Left renal cortex interstitium (tissue), 4 donors: ENCODE results near the gene SASS6. TPM values are rescaled to one million over a fixed set of nuclear protein-coding genes. Genes with fewer than 3 reads are reported as not detected.

Experiments used
- DNase-seq, 4 donors: peaks; one replicate each; pipeline ENCODE4 v3.0.0-alpha.2; 2013; ENCODE audit warnings: low read depth in 4 of 4, low spot score in 2 of 4, missing footprints in 1 of 4
- polyA plus RNA-seq, 4 donors: library from polyadenylated mRNA; unstranded; fragments of 120-200 nt; gene quantifications; one replicate each; pipeline ENCODE4 v1.2.1, GENCODE V29; 2013; ENCODE audit not compliant: insufficient read length in 4 of 4

The SASS6 gene
- polyA plus RNA-seq, 4 donors: 8.1 to 10.5 (median 8.2) TPM

DNA sequence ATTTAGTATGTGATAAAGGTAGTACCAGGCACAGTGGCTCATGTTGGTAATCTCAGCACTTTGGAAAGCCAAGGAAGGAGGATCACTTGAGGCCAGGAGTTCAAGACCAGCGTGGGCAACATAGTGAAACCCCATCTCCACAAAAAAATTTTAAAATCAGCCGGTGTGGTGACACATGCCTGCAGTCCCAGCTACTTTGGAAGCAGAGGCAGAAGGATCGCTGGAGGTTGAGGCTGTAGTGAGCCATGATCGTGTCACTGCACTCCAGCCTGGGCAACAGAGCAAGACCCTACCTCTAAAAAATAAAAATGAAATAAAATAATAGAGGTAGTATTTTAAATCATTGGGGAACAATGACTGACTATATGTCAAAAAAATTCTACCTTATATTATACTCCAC, 17.2 kb downstream of the SASS6 start:
- no peak for DNase-seq

DNA sequence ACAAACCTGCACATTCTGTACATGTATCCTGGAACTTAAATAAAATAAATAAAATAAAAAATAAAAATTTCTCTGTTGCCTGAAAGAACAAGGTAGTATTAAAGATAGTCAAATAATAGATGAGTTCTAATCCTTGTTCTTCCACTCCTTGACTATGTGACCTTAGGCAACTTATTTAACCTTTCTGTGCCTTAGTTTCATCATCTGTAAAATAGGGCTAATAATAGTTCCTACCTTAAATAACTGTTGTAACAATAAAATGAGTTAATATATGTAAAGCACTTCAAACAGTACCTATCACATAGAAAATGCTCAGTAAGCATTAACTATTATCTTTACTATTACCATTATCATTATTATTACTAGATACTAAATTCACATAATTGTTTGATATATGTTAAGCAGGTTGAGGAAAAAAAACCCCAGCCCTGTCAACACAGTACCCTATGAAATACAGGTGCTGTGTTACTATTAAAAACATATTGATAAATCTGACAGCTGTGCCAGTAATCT, 23.1 kb downstream of the SASS6 start:
- no peak for DNase-seq

DNA sequence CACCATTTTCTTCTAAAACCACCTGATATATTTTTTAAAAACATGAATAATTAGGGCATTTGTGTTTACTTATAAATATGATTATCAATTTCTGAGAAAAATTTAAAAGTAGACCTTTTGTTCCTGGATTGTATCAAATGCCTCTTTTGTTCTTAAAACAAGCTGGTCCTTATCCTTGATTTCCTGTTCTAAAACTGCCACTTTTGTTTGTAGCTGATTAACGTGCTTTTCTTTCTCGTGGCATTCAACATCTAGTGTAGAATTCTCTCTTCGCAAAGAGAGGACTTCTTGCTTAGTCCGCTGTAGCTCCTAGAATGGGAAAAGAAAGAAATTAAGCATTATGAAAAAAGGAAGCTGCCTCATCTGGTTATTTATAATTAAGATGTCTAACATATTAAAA, 25.0 kb downstream of the SASS6 start:
- DNase-seq: no peak

DNA sequence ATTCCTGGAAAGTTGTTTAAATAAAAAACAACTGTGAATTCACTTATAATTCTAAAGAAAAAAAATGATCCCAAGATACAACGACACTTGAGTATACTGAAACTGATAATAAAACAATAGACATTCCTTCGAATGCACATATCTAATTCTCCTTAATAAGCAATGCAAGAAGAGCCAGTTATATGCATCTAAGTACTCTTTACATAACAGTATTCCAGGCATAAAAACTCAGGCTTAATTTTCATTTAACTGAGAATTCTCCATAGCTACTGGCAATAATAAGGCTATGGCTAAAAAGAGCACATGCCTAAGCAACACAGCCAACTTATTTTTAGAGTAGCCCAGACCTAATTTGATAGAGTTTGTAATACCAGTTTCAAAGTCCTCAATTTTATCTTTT, 31.2 kb downstream of the SASS6 start:
- no peak for DNase-seq

DNA sequence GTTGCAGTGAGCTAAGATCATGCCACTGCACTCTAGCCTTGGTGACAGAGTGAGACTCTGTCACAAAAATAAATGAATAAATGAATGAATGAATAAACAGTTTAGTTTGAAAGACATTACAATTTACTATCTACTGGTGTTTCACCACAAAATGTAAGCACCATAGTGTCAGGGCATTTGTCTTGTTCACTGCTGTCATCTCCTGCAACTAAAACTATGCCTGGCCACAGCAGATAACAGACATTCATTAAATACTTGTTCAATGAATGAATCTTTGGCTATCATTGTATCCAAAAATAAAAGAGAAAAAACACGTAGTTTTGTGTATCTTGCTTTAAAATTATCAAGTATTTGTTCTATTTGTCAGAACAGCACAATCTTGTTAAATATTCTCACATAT, 32.5 kb downstream of the SASS6 start:
- DNase-seq: no peak

DNA sequence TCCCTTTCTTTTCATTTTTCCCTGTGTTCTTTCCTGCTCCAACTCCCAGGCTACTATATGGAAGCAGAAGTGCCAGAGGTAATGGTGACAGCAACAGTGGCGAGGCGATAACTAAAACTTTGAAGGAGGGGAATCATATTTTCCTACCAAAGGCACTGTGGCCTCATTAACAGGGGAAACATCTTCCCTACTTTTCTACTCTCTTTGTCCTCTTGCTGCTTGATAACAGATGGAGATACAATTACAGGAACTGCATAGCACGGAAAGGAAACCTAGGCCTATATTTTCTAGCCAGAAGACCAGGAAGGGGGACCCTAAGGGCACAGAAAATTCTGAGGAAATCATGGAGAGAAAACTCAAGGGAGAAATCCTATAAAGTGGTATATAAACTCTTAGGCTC, 42.3 kb downstream of the SASS6 start:
- DNase-seq: no peak

DNA sequence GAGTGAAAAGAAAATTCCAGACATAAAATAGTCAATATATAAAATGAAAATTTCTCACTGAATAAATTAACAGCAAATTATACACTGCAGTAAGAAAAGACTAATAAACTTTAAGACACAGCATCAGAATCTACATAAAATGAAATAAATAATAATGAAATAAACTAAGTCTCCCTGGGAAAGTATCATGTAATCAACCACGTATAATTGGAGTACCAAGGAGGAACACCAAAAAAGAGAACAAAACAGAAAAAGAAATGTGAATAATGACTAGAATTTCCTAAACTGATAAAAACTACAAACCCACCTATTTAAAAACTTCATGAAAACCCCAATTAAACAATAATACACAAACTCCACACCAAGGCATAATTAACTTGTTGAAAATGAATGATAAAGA, 43.6 kb downstream of the SASS6 start:
- no peak for DNase-seq

DNA sequence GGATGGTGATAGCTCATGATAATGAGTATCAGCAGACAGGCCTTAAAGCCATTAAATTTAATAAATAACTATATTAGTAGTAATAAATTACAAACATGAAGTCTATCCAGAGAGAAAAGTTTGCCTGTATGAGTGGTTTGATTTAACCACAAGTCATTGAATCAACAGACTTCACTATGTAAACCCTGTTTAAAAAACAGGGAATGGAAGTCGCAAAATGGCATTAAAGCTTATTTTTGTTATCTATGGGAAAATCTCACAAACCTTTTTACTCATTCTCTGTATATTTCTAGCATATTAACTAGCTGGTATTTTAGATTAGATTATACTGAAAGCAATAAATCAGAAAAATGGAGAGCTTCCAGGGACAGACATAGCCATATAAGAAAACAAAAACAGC, 45.3 kb downstream of the SASS6 start:
- no peak for DNase-seq

DNA sequence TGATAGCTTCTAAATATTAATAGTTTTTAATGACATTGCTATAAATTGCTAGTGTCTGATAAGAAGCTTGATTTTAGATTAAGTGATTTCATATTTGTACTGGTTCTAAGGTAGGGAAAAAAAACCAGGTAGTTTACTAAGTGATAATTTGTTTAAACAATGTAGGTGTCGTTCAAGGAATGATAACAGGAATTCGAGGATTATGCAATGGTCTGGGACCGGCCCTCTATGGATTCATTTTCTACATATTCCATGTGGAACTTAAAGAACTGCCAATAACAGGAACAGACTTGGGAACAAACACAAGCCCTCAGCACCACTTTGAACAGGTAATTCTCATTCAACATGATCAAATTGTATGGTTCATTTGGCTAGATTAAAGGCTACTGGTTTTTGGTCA, 52.4 kb downstream of the SASS6 start:
- DNase-seq: no peak

DNA sequence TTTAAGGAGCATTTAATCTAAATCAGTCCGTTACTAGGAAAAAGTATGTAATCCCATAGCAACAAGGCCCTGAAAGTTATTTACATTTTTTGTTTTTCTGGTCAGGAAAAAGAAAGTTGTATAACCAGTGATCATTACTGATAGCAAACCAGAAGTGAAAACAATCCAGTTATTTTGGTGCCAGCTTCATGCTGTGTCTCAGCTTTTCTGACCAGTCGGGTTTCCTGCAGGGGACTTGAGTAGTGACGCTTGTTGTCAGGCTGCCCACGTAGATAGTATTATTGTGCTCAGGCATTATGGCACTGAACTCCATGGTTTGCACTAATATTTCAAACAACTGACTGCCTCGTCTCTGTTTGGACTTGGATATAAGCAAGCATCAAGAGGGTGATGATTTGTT, 55.2 kb downstream of the SASS6 start:
- DNase-seq: no peak

DNA sequence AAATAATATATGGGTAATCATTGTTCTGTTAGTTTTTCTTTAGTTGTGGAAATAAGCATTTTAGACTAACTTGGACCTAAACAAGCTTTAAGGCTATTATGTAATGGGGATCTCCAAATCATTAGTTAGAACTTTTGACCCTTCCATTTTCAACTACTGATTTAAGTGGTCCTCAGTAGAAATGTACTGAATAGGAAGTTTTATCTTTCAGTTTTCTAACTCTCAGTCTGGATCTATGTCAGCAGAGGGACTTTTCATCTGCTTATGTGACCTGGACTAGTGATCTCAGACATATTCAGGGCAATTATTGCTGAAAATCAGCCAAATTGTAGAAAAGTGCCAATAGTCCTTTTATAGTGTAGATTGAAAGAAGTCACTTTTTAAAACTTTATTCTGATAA, 56.0 kb downstream of the SASS6 start:
- no peak for DNase-seq

DNA sequence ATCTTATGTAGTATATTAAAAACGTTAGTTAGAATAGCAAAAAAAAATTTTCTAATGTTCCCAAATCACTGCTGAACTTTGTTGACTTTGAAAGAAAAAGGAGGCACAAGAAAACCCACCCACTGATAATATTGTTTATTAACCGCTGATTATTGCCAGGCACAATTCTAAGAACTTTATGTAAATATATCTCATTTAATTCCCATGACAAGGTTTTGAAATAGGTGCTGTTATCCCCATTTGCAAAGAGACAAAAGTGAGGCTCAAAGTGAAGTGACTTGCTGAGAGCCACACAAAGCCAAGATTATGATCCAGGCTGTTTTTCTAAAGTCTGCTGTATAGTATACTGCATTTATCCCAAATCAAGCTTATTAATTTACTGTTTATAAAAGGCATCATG, 56.4 kb downstream of the SASS6 start:
- no peak for DNase-seq

DNA sequence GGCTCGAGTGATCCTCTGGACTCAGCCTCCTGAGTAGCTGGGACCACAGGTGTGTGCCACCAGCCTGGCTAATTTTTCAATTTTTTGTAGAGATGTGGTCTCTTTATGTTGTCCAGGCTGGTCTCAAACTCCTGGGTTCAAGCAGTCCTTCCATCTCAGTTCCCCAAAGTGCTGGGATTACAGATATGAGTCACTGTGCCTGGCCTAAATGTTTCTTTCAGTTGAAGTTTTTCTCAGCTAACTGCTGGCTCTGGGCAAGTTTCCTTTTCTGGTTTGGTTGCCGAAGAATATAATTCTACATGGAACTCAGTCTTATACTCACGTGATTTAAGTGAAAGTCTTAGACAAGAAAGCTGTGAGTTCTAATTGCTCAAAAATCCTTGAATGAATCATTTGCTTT, 57.0 kb downstream of the SASS6 start:
- no peak for DNase-seq

DNA sequence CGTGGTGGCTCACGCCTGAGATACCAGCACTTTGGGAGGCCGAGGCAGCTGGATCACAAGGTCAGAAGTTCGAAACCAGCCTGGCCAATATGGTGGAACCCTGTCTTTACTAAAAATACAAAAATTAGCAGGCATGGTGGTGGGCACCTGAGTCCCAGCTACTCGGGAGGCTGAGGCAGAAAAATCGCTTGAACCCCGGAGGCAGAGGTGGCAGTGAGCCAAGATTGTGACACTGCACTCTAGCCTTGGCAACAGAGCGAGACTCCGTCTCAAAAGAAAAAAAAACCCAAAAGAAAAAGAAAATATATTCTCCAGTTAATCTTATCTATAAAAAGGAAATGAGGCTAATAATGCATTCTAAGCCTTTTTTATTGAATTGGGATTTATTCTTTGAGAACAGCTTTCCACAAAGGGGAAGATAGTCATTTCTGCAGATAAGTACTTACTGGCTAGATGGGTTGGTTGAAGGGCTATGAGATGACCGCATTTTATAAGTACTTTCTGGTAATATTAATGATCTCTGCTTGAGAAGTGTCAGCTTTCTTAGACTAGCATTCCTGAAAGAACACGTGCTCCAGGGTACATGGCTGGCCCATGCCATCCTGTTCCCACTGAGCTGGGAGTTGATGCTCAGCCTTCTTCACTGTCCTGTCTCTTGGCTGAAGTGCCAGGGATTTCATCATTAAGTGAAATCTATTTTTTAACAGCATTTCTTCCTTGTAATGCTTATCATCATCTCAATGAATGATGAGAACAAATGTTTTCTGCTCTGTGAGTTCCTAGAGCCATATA, 57.9 kb downstream of the SASS6 start:
- DNase-seq: no peak

DNA sequence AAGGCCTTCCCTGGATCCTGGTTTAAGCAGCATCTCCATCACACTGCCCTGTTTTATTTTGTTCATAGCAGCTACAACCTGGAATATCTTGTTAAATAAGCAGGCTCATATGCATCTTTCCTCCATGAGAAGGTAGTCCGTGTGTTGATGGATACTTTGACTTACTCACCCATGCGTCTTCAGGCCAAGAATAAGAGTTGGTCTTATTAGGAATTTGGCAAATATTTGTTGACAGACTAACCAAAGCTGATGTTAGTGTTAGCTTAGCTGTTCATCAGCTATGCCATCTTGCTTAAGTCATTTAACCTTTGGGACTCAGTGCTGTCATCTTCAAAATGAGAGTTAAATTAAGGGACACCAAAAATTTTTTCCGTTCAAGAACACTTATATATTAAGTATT, 59.2 kb downstream of the SASS6 start:
- no peak for DNase-seq

DNA sequence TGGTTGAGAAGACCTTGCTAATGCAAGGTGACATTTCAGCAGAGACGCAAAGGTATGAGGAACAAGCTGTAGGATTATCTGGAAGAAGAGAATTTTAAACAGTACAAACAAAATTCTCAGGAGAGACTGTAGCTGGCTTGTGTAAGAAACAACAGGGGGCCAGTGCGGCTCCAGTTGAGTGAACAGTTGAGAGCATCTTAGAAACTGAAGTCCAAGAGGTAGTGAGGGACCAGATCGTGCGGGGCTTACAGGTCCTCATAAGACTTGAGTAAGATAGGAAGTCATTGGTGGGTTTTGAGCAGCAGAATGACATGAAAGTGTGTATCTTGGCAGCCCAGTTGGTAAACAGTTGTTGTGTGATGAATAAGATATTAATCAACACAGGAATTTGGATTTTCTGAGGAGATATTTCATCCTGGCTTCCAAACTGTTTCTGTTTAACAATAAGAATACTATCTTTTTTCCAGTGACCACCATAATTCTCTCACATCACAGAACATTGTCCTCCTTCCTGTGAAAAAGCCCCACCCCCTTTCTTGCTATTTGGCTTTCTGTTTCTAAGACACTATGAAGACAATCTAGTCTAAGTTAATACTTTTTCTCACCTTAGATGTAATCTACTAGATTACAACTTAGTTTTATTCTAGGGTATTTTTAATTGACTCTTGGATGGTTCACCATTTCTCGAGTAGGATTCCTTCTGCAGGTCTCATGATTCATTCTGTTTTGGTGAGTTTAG, 62.4 kb downstream of the SASS6 start:
- DNase-seq: no peak

DNA sequence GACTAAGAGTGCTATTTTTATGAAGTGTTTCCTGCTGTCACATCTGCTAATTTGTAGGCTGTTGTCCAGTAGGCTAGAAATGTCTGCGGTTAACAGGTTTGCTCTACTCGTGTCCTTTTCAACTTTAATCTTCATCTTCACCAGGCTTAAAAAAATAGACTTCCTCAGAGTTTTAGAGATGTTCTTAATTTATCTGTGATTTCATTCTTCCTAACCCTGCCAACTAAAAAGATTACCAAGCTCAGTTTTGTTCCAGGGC, 66.8 kb downstream of the SASS6 start:
- no peak for DNase-seq

DNA sequence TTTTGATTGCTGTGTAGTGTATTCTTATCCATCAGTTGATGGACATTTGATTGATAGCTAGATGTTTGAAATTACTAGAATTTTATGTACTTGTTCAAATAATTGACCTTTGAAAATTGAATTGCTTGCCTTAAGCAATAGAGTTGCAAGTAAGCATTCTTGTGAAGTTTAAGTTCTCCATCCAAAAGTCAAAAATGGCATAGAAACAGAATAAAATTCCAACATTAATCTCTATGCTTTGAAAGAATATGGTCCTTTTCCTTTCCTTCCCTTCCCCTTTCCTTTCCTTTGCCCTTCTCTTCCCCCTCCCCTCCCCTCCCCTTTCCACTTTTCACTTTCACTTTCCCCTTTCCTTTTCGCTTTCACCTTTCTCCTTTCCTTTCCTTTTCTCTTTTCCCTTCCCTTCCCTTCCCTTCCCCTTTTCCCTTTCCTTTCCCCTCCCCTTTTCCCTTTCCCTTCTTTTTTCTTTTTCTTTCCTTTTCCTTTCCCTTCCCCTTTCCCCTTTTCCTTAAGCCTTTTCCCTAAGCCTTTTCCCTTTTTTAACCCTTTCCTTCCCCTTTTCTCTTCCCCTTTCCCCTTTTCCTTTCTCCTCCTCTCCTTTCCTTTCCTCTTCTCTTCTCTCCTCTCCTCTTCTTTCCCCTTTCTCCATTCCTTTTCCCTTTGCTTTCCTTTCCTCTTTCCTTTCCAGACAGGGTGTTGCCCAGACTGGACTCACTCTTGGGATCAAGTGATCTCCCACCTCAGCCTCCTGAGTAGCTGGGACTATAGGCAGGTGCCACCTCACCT, 67.4 kb downstream of the SASS6 start:
- no peak for DNase-seq

DNA sequence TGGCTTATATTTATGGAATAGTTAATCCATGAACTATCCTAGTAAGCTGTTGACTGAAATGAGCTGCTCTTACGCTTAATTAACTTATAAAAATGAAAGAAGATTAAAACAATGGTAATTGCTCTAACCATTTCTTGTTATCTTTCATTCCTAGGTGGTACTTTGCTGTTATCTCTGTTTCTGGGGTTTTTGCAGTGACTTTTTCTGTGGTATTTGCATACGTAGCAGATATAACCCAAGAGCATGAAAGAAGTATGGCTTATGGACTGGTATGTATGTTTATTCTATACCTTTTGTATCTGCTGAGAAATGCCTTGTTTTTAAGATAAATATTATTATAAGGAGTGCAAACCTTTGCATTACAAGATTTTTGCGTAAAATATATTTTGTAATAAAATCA, 71.0 kb downstream of the SASS6 start:
- DNase-seq: no peak

DNA sequence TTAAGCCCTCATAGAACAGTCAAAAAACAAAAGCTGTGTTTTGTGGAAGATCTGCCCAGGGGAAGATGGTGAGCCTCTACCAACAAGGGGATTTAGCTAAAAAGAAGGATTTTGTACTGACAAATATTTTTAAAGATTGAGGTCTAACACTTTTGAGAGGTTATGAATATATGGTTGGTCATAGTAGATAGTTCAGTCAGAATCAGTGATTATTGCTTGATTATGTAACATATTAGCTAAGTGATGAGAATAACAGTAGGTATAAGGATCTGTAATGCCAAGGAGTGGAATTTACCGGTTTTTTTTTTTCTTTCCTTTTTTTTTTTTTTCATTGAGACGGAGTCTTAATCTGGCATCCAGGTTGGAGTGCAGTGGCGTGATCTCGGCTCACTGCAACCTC, 79.0 kb downstream of the SASS6 start:
- no peak for DNase-seq

DNA sequence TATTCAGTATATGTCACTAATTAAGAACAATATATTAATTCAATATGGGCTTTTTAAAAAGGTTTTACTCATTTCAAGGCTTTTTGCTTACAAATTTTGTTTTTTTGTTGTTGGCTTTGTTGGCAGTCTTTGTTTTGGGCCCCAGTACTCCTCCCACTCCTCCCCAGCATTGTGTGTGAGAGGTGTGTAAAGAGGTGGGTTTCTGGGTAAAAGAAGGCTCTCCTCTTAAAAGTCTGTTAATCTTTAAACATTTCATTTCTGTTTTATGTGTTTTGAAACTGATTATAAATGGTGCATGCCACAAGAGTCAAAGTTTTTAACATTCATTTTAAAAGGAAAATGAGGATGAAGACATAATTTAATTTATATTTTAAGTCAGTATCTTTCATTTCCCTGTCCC, 79.6 kb downstream of the SASS6 start:
- DNase-seq: no peak

DNA sequence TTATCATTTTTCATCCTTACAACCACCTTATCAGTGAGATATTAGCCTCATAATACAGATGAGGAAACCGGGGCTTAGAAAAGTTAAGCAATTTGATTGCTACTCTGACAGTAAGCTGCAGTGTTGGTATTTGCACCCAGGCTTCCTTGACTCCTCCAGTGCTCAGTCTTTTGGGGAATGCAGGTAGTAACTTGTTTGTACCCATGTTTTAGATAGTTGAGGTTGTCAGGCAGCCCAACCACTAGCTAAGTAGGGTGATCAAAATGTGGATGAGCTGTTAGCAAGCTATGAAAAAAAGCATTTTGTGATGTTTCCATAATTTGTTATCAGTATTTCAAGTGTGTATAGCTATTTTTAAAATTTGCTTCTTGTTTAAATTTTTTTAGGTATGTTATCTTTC, 80.8 kb downstream of the SASS6 start:
- no peak for DNase-seq
